CD8-positive, alpha-beta memory T cell (primary cell): ENCODE measurements around the gene PSME3IP1. TPM values are rescaled to one million over a fixed set of nuclear protein-coding genes. Genes with fewer than 3 reads are reported as not detected.

ENCODE experiments used
- CTCF ChIA-PET: fragments of 350-600 bp; sonication (Branson Sonifier 250); formaldehyde crosslinking; loops from one replicate; lab custom pipeline; 2021; ENCODE audit warnings: antibody characterized with exemption; lab: Charles Lee
- POLR2A ChIA-PET: fragments of 350-600 bp; sonication (Branson Sonifier 250); formaldehyde crosslinking; loops from one replicate; lab custom pipeline; 2021; ENCODE audit warnings: antibody characterized with exemption; lab: Charles Lee
- DNase-seq, 5 donors: peaks; one replicate each; pipeline versions ENCODE4 v3.0.0 to v3.0.0-alpha.2; 2020 to 2022; ENCODE audit warnings: mixed read lengths in 1 of 5
- H3K27ac ChIP-seq: one replicate; pipeline ENCODE4 v1.7.0; 2013; ENCODE audit warnings: low read depth, mild to moderate bottlenecking, low read length, moderate library complexity
- H3K27me3 ChIP-seq: 2 replicates; pipeline ENCODE4 v1.7.0; 2013; ENCODE audit warnings: low read length, mild to moderate bottlenecking; ENCODE audit not compliant: insufficient read depth, poor library complexity, severe bottlenecking
- H3K36me3 ChIP-seq: 2 replicates; pipeline ENCODE4 v1.7.0; 2013; ENCODE audit warnings: mild to moderate bottlenecking, low read length, moderate library complexity; ENCODE audit not compliant: insufficient read depth
- H3K4me1 ChIP-seq: 2 replicates; pipeline ENCODE4 v1.7.0; 2013; ENCODE audit warnings: mild to moderate bottlenecking, low read length, moderate library complexity; ENCODE audit not compliant: insufficient read depth
- H3K4me3 ChIP-seq: 2 replicates; pipeline ENCODE4 v1.7.0; 2013; ENCODE audit warnings: mild to moderate bottlenecking, low read length
- H3K9me3 ChIP-seq: 2 replicates; pipeline ENCODE4 v1.7.0; 2013; ENCODE audit warnings: mild to moderate bottlenecking, low read length
- H3K27ac Mint-ChIP-seq, 8 donors: one replicate each; pipeline ENCODE4 v1.8.0; 2020 to 2021; ENCODE audit warnings: mixed read lengths in 8 of 8, mild to moderate bottlenecking in 6 of 8, inconsistent platforms in 3 of 8, moderate library complexity in 3 of 8
- H3K27me3 Mint-ChIP-seq, 2 donors: one replicate each; pipeline ENCODE4 v1.8.0; 2020 to 2021; ENCODE audit warnings: mixed read lengths in 2 of 2, mild to moderate bottlenecking in 1 of 2, moderate library complexity in 1 of 2
- H3K36me3 Mint-ChIP-seq, 3 donors: one replicate each; pipeline ENCODE4 v1.8.0; 2020 to 2021; ENCODE audit warnings: mixed read lengths in 3 of 3, inconsistent platforms in 1 of 3, mild to moderate bottlenecking in 1 of 3
- H3K4me1 Mint-ChIP-seq, 3 donors: one replicate each; pipeline ENCODE4 v1.8.0; 2020 to 2021; ENCODE audit warnings: mixed read lengths in 3 of 3, inconsistent platforms in 1 of 3, mild to moderate bottlenecking in 1 of 3
- H3K4me3 Mint-ChIP-seq, 7 donors: one replicate each; pipeline ENCODE4 v1.8.0; 2020 to 2021; ENCODE audit warnings: mixed read lengths in 7 of 7, mild to moderate bottlenecking in 6 of 7, moderate library complexity in 4 of 7, inconsistent platforms in 2 of 7
- H3K9me3 Mint-ChIP-seq, 5 donors: one replicate each; pipeline ENCODE4 v1.8.0; 2020 to 2022; ENCODE audit warnings: mixed read lengths in 5 of 5, mild to moderate bottlenecking in 3 of 5, moderate library complexity in 2 of 5, inconsistent platforms in 1 of 5
- polyA plus RNA-seq: library from polyadenylated mRNA; unstranded; fragments of 300-500 nt; fragmentation: Illumina TruSeq; gene quantifications from one replicate; pipeline ENCODE4 v1.2.3, GENCODE V29; 2021
- total RNA-seq, 2 experiments: library from RNA; stranded (reverse); gene quantifications; one replicate each; pipeline ENCODE4 v1.2.3, GENCODE V29; 2021

Gene PSME3IP1
- total and polyA plus RNA-seq, 3 experiments from 2014 or later, result 62.3 to 111 (median 103) TPM

GRCh38 chr16:57178793-57179212 lies 7.0 kb downstream of the PSME3IP1 start:
- DNase-seq, result no peak
- Histone ChIP-seq H3K9me3 (no peaks in the 10 kb centered on the region), H3K4me3 (no peak overlapping the region), H3K27me3 (no peaks in the 10 kb centered on the region), H3K27ac (no peak overlapping the region), H3K36me3 (peaks cover 6% of the 10 kb centered on the region), H3K4me1 (no peaks in the 10 kb centered on the region)
- Mint-ChIP-seq H3K4me1 (peaks cover 8 to 31% (median 25%) of the 10 kb centered on the region in 3 donors), H3K36me3 (peaks cover 0 to 21% (median 6%) of the 10 kb centered on the region in 3 donors), H3K9me3 (no peaks in the 10 kb centered on the region), H3K27ac (peak overlapping the region in 1 of 8 donors; percentile 32), H3K4me3 (no peak overlapping the region), H3K27me3 (no peaks in the 10 kb centered on the region)
- ChIA-PET POLR2A (no interaction called here), CTCF (no interaction called here)

GRCh38 chr16:57178196-57178595 lies 7.6 kb downstream of the PSME3IP1 start:
- CTCF ChIA-PET, result no interaction called here
- Mint-ChIP-seq H3K4me3 (no peak overlapping the region), H3K9me3 (no peaks in the 10 kb centered on the region), H3K27ac (peak overlapping the region in 3 of 8 donors; percentile 20 to 81 (median 40)), H3K36me3 (peaks cover 0 to 26% (median 8%) of the 10 kb centered on the region in 3 donors), H3K27me3 (no peaks in the 10 kb centered on the region), H3K4me1 (peaks cover 6 to 28% (median 24%) of the 10 kb centered on the region in 3 donors)
- Histone ChIP-seq H3K36me3 (peaks cover 6% of the 10 kb centered on the region), H3K27ac (no peak overlapping the region), H3K4me1 (no peaks in the 10 kb centered on the region), H3K9me3 (no peaks in the 10 kb centered on the region), H3K27me3 (no peaks in the 10 kb centered on the region), H3K4me3 (no peak overlapping the region)
- DNase-seq, result no peak
- POLR2A ChIA-PET, result interaction anchor here (0.6 kb wide), 1 partner anchor 480 kb away, joined by 7 read pairs; no protein-coding TSS in a partner anchor

- ChIA-PET CTCF (interaction anchor here (1.1 to 1.6 kb wide), 2 partner anchors 83 to 212 kb away, joined by 5 to 6 read pairs; partner anchors contain the start of gene CPNE2), POLR2A (interaction anchor here (1.9 kb wide), 1 partner anchor 10 kb away, joined by 6 read pairs; the partner anchor contains the start of genes PSME3IP1 and RSPRY1)
- H3K36me3 Mint-ChIP-seq, result peaks cover 0 to 46% (median 22%) of the 10 kb centered on the region in 3 donors
- H3K27ac Mint-ChIP-seq, result peak overlapping the region in 2 of 8 donors; percentile 5 to 29
- DNase-seq, result no peak
- no peaks in the 10 kb centered on the region for H3K4me1 ChIP-seq
- no peaks in the 10 kb centered on the region for H3K9me3 Mint-ChIP-seq
- H3K36me3 ChIP-seq, result peaks cover 24% of the 10 kb centered on the region
- H3K27me3 ChIP-seq, result no peaks in the 10 kb centered on the region
- H3K27ac ChIP-seq, result no peak overlapping the region
- H3K4me1 Mint-ChIP-seq, result peaks cover 3 to 13% (median 10%) of the 10 kb centered on the region in 3 donors
- no peak overlapping the region for H3K4me3 Mint-ChIP-seq
- H3K27me3 Mint-ChIP-seq, result no peaks in the 10 kb centered on the region
- no peaks in the 10 kb centered on the region for H3K9me3 ChIP-seq
- no peak overlapping the region for H3K4me3 ChIP-seq
Observed at GRCh38 chr16:57175896-57176295, 9.9 kb downstream of the PSME3IP1 start.

- Mint-ChIP-seq H3K36me3 (peaks cover 3 to 57% (median 22%) of the 10 kb centered on the region in 3 donors), H3K9me3 (no peaks in the 10 kb centered on the region), H3K4me1 (peaks cover 6 to 8% (median 8%) of the 10 kb centered on the region in 3 donors), H3K27me3 (no peaks in the 10 kb centered on the region), H3K27ac (no peak overlapping the region), H3K4me3 (no peak overlapping the region)
- Histone ChIP-seq H3K36me3 (peaks cover 17% of the 10 kb centered on the region), H3K4me3 (no peak overlapping the region), H3K27me3 (no peaks in the 10 kb centered on the region), H3K4me1 (no peaks in the 10 kb centered on the region), H3K9me3 (no peaks in the 10 kb centered on the region), H3K27ac (no peak overlapping the region)
- ChIA-PET POLR2A (interaction anchor here (0.7 kb wide), 1 partner anchor 85 kb away, joined by 4 read pairs; no protein-coding TSS in a partner anchor), CTCF (interaction anchor here (1.0 to 1.2 kb wide), 2 partner anchors 80 to 93 kb away, joined by 3 to 5 read pairs; partner anchors contain the start of gene CPNE2)
- DNase-seq, result no peak
Observed at GRCh38 chr16:57172721-57173290, 13.0 kb downstream of the PSME3IP1 start.

- no peaks in the 10 kb centered on the region for H3K9me3 Mint-ChIP-seq
- peaks cover 5 to 19% (median 7%) of the 10 kb centered on the region in 3 donors for H3K4me1 Mint-ChIP-seq
- H3K36me3 ChIP-seq, result peaks cover 33% of the 10 kb centered on the region
Observed at GRCh38 chr16:57169327-57169726, 16.5 kb downstream of the PSME3IP1 start.

GRCh38 chr16:57167953-57168352 lies 17.9 kb downstream of the PSME3IP1 start:
- no peak overlapping the region for H3K4me3 ChIP-seq
- no peaks in the 10 kb centered on the region for H3K27me3 ChIP-seq
- H3K9me3 ChIP-seq, result no peaks in the 10 kb centered on the region
- H3K36me3 ChIP-seq, result peaks cover 44% of the 10 kb centered on the region
- DNase-seq, result peak in 2 of 5 donors; percentile 62 to 65
- Mint-ChIP-seq H3K36me3 (peaks cover 9 to 84% (median 32%) of the 10 kb centered on the region in 3 donors), H3K9me3 (no peaks in the 10 kb centered on the region), H3K4me1 (peaks cover 5 to 21% (median 10%) of the 10 kb centered on the region in 3 donors), H3K4me3 (no peak overlapping the region), H3K27ac (no peak overlapping the region), H3K27me3 (peaks cover 0 to 1% of the 10 kb centered on the region in 2 donors)
- no peak overlapping the region for H3K27ac ChIP-seq
- POLR2A ChIA-PET, result interaction anchor here (0.7 kb wide), 1 partner anchor 32 kb away, joined by 7 read pairs; no protein-coding TSS in a partner anchor
- CTCF ChIA-PET, result interaction anchor here (0.7 to 1.9 kb wide), 8 partner anchors 54 to 204 kb away, joined by 3 to 10 read pairs (median 4); partner anchors contain the start of gene CPNE2
- no peaks in the 10 kb centered on the region for H3K4me1 ChIP-seq

More at GRCh38 chr16:57169327-57169726, 16.5 kb downstream of the PSME3IP1 start:
- no peak for DNase-seq
- Histone ChIP-seq H3K9me3 (no peaks in the 10 kb centered on the region), H3K27ac (no peak overlapping the region), H3K4me1 (no peaks in the 10 kb centered on the region), H3K4me3 (no peak overlapping the region), H3K27me3 (no peaks in the 10 kb centered on the region)
- H3K27me3 Mint-ChIP-seq, result peaks cover 0 to 1% of the 10 kb centered on the region in 2 donors
- POLR2A ChIA-PET, result interaction anchor here (0.7 kb wide), 1 partner anchor 194 kb away, joined by 3 read pairs; no protein-coding TSS in a partner anchor
- peak overlapping the region in 1 of 8 donors; percentile 80 for H3K27ac Mint-ChIP-seq
- H3K4me3 Mint-ChIP-seq, result no peak overlapping the region
- CTCF ChIA-PET, result interaction anchor here (1.4 to 2.8 kb wide), 4 partner anchors 28 to 87 kb away, joined by 4 to 13 read pairs (median 4); no protein-coding TSS in a partner anchor
- peaks cover 9 to 80% (median 26%) of the 10 kb centered on the region in 3 donors for H3K36me3 Mint-ChIP-seq

- Histone ChIP-seq H3K4me1 (no peaks in the 10 kb centered on the region), H3K4me3 (no peak overlapping the region), H3K9me3 (no peaks in the 10 kb centered on the region), H3K27ac (no peak overlapping the region), H3K36me3 (peaks cover 40% of the 10 kb centered on the region), H3K27me3 (no peaks in the 10 kb centered on the region)
- Mint-ChIP-seq H3K4me1 (peaks cover 5 to 21% (median 10%) of the 10 kb centered on the region in 3 donors), H3K4me3 (no peak overlapping the region), H3K36me3 (peaks cover 9 to 83% (median 30%) of the 10 kb centered on the region in 3 donors), H3K27ac (peak overlapping the region in 1 of 8 donors; percentile 24), H3K9me3 (no peaks in the 10 kb centered on the region), H3K27me3 (peaks cover 0 to 1% of the 10 kb centered on the region in 2 donors)
- DNase-seq, result no peak
- POLR2A ChIA-PET, result no interaction called here
- CTCF ChIA-PET, result interaction anchor here (0.7 to 1.9 kb wide), 8 partner anchors 55 to 217 kb away, joined by 3 to 10 read pairs (median 4); partner anchors contain the start of gene CPNE2
Observed at GRCh38 chr16:57167538-57167937, 18.3 kb downstream of the PSME3IP1 start.
